Measurements from ENCODE around the gene MRAP2.
"Not testable (repeated sequence)": the region's sequence is repeated elsewhere in the genome, so short reads cannot be mapped to it uniquely, and the experiment has no call there.

The MRAP2 gene

GRCh38 chr6:84081222-84081621 lies 47.6 kb downstream of the MRAP2 start:
- DNase-seq: no peak

- no peak for DNase-seq
Observed at GRCh38 chr6:84082689-84083265, 49.2 kb downstream of the MRAP2 start.

- not testable (repeated sequence) for DNase-seq
Observed at GRCh38 chr6:84084705-84085104, 51.1 kb downstream of the MRAP2 start.

GRCh38 chr6:84086056-84086455 lies 52.5 kb downstream of the MRAP2 start:
- DNase-seq: no peak

GRCh38 chr6:84086545-84087429 lies 53.2 kb downstream of the MRAP2 start:
- no peak for DNase-seq

- no peak for DNase-seq
Observed at GRCh38 chr6:84089081-84089480, 55.5 kb downstream of the MRAP2 start.

GRCh38 chr6:84089552-84089951 lies 56.0 kb downstream of the MRAP2 start:
- no peak for DNase-seq

- no peak for DNase-seq
Observed at GRCh38 chr6:84093441-84094435, 60.2 kb downstream of the MRAP2 start.

- no peak for DNase-seq
Observed at GRCh38 chr6:84095156-84095555, 61.6 kb downstream of the MRAP2 start.

GRCh38 chr6:84103029-84103428 lies 69.5 kb downstream of the MRAP2 start:
- DNase-seq: peak; percentile 2

GRCh38 chr6:84105215-84105924 lies 71.8 kb downstream of the MRAP2 start:
- DNase-seq: not testable (repeated sequence)

GRCh38 chr6:84107495-84107894 lies 73.9 kb downstream of the MRAP2 start:
- peak; percentile 38 for DNase-seq

- DNase-seq: not testable (repeated sequence)
Observed at GRCh38 chr6:84111351-84111750, 77.8 kb downstream of the MRAP2 start.

GRCh38 chr6:84114933-84115594 lies 81.5 kb downstream of the MRAP2 start:
- DNase-seq: not testable (repeated sequence)

GRCh38 chr6:84118191-84118590 lies 84.6 kb downstream of the MRAP2 start:
- no peak for DNase-seq

GRCh38 chr6:84119277-84119676 lies 85.7 kb downstream of the MRAP2 start:
- DNase-seq: no peak

- DNase-seq: no peak
Observed at GRCh38 chr6:84123186-84123585, 89.6 kb downstream of the MRAP2 start.

GRCh38 chr6:84129588-84129987 lies 96.0 kb downstream of the MRAP2 start:
- not testable (repeated sequence) for DNase-seq

GRCh38 chr6:84133385-84133784 lies 99.8 kb downstream of the MRAP2 start:
- not testable (repeated sequence) for DNase-seq

- no peak for DNase-seq
Observed at GRCh38 chr6:84135291-84135690, 101.7 kb downstream of the MRAP2 start.

- DNase-seq: no peak
Observed at GRCh38 chr6:84136364-84137050, 102.9 kb downstream of the MRAP2 start.

Measured in DMS 273 treated with DMSO at 0.1 percent for 48 hours (cell line).